IMR-90 (cell line): ENCODE data around the gene FRMD4B. TPM values are rescaled to one million over a fixed set of nuclear protein-coding genes. Genes with fewer than 3 reads are reported as not detected.

Experiments used
- ATAC-seq: fragments of 200-7000 bp; cut with Tn5 transposase; 2 replicates; pipeline ENCODE4 v1.9.1; 2020; ENCODE audit warnings: low read depth, mild to moderate bottlenecking, moderate library complexity
- BruUV-seq: library from RNA; stranded (reverse); fragments of 400-500 nt; replicated peaks from 2 replicates; lab custom pipeline; 2021; lab: Mats Ljungman, UMichigan
- CTCF ChIA-PET: fragments of 300-600 bp; formaldehyde crosslinking; extraction: SDS; loops from one replicate; lab custom pipeline; 2021; ENCODE audit warnings: antibody characterized with exemption; lab: Yijun Ruan, JAX
- POLR2A ChIA-PET: fragments of 300-600 bp; sonication (Branson Sonifier 250); formaldehyde crosslinking; loops from one replicate; lab custom pipeline; 2022; ENCODE audit warnings: antibody characterized with exemption; ENCODE audit not compliant: unreplicated experiment; lab: Charles Lee
- DNase-seq: peaks from one replicate; pipeline ENCODE4 v3.0.0; 2013
- H2AFZ ChIP-seq: replicated peaks from 2 replicates; pipeline ENCODE3; 2013; ENCODE audit warnings: low read length, mild to moderate bottlenecking; ENCODE audit not compliant: poor library complexity
- H2AK5ac ChIP-seq: 2 replicates; pipeline ENCODE4 v1.6.1; 2013; ENCODE audit warnings: low read depth, low read length, inconsistent platforms
- H2AK9ac ChIP-seq: replicated peaks from 2 replicates; pipeline ENCODE3; 2013; ENCODE audit warnings: mild to moderate bottlenecking, low read depth, low read length, moderate library complexity; ENCODE audit not compliant: poor library complexity
- H2BK120ac ChIP-seq: 2 replicates; pipeline ENCODE4 v1.6.1; 2013; ENCODE audit warnings: low read depth, low read length, inconsistent platforms
- H2BK15ac ChIP-seq: 3 replicates; pipeline ENCODE4 v1.6.1; 2013; ENCODE audit warnings: low read depth, low read length, inconsistent platforms
- H2BK20ac ChIP-seq: 2 replicates; pipeline ENCODE4 v1.6.1; 2013; ENCODE audit warnings: low read depth, mild to moderate bottlenecking, inconsistent platforms, low read length, moderate library complexity
- H2BK5ac ChIP-seq: 2 replicates; pipeline ENCODE4 v1.6.1; 2013; ENCODE audit warnings: mild to moderate bottlenecking, low read depth, low read length, inconsistent platforms; ENCODE audit not compliant: poor library complexity, severe bottlenecking
- H3K14ac ChIP-seq: replicated peaks from 2 replicates; pipeline ENCODE4 v1.6.1; 2013; ENCODE audit warnings: low read depth, low read length, inconsistent platforms
- H3K18ac ChIP-seq: 2 replicates; pipeline ENCODE4 v1.6.1; 2013; ENCODE audit warnings: low read depth, low read length, control low read depth
- H3K23ac ChIP-seq: 2 replicates; pipeline ENCODE4 v1.6.1; 2013; ENCODE audit warnings: low read depth, low read length, inconsistent platforms
- H3K27ac ChIP-seq: 2 replicates; pipeline ENCODE4 v1.5.1; 2013; ENCODE audit warnings: mild to moderate bottlenecking, control low read depth, low read length; ENCODE audit not compliant: insufficient read depth
- H3K27me3 ChIP-seq: 2 replicates; pipeline ENCODE4 v1.6.1; 2013; ENCODE audit warnings: low read length; ENCODE audit not compliant: control insufficient read depth, insufficient read depth
- H3K36me3 ChIP-seq: 2 replicates; pipeline ENCODE4 v1.6.1; 2013; ENCODE audit warnings: low read length, mixed read lengths; ENCODE audit not compliant: control insufficient read depth, insufficient read depth
- H3K4ac ChIP-seq: 2 replicates; pipeline ENCODE4 v1.6.1; 2013; ENCODE audit warnings: low read depth, low read length, inconsistent platforms
- H3K4me1 ChIP-seq: 2 replicates; pipeline ENCODE4 v1.6.1; 2013; ENCODE audit warnings: low read length, mixed read lengths; ENCODE audit not compliant: control insufficient read depth, insufficient read depth
- H3K4me2 ChIP-seq: 2 replicates; pipeline ENCODE4 v1.6.1; 2013; ENCODE audit warnings: low read depth, mild to moderate bottlenecking, control low read depth, low read length, moderate library complexity
- H3K4me3 ChIP-seq: 2 replicates; pipeline ENCODE4 v1.5.1; 2013; ENCODE audit warnings: low read depth, mild to moderate bottlenecking, control low read depth, low read length, moderate library complexity; ENCODE audit not compliant: insufficient read depth
- H3K56ac ChIP-seq: 2 replicates; pipeline ENCODE4 v1.6.1; 2013; ENCODE audit warnings: low read length, inconsistent platforms; ENCODE audit not compliant: insufficient read depth; ENCODE audit errors: extremely low read depth
- H3K79me1 ChIP-seq, 2 experiments: 2 replicates each; pipeline ENCODE4 v1.6.1; 2013; ENCODE audit warnings: low read length in 2 of 2, inconsistent platforms in 1 of 2, low read depth in 1 of 2
- H3K9ac ChIP-seq: 2 replicates; pipeline ENCODE4 v1.6.1; 2013; ENCODE audit warnings: low read depth, low read length, control low read depth
- H3K9me1 ChIP-seq: 2 replicates; pipeline ENCODE4 v1.6.1; 2013; ENCODE audit warnings: low read length, inconsistent platforms; ENCODE audit not compliant: insufficient read depth
- H3K9me3 ChIP-seq: 2 replicates; pipeline ENCODE4 v1.6.1; 2013; ENCODE audit warnings: low read length; ENCODE audit not compliant: control insufficient read depth, insufficient read depth
- H4K20me1 ChIP-seq: 2 replicates; pipeline ENCODE4 v1.6.1; 2013; ENCODE audit warnings: low read length, inconsistent platforms; ENCODE audit not compliant: insufficient read depth
- H4K5ac ChIP-seq: 2 replicates; pipeline ENCODE4 v1.6.1; 2013; ENCODE audit warnings: mild to moderate bottlenecking, low read depth, low read length, control low read depth
- H4K8ac ChIP-seq, 2 experiments: 2 replicates each; pipeline ENCODE4 v1.6.1; 2013; ENCODE audit warnings: low read depth in 2 of 2, low read length in 2 of 2, control low read depth in 1 of 2, inconsistent platforms in 1 of 2
- H4K91ac ChIP-seq: 2 replicates; pipeline ENCODE4 v1.6.1; 2013; ENCODE audit warnings: low read depth, low read length, inconsistent platforms; ENCODE audit not compliant: insufficient read depth
- BHLHE40 ChIP-seq: fragments of 150-350 bp; IDR thresholded peaks from 2 replicates; pipeline ENCODE4 v1.6.1; 2016; ENCODE audit warnings: mild to moderate bottlenecking, low read depth, low read length
- CHD1 ChIP-seq: IDR thresholded peaks from 2 replicates; pipeline ENCODE4 v1.6.1; 2012; ENCODE audit warnings: low read depth, low read length, improper control_type of control experiment
- FOS ChIP-seq: fragments of 150-350 bp; IDR thresholded peaks from 2 replicates; pipeline ENCODE4 v1.6.1; 2016; ENCODE audit warnings: low read depth, low read length
- MAZ ChIP-seq: IDR thresholded peaks from 2 replicates; pipeline ENCODE4 v1.6.1; 2012; ENCODE audit warnings: low read depth, mild to moderate bottlenecking, low read length, improper control_type of control experiment, moderate library complexity, borderline replicate concordance
- MXI1 ChIP-seq: IDR thresholded peaks from 2 replicates; pipeline ENCODE4 v1.6.1; 2012; ENCODE audit warnings: low read depth, mild to moderate bottlenecking, low read length, moderate library complexity, borderline replicate concordance
- RAD21 ChIP-seq: IDR thresholded peaks from 2 replicates; pipeline ENCODE4 v1.6.1; 2012; ENCODE audit warnings: low read length, improper control_type of control experiment
- RCOR1 ChIP-seq: IDR thresholded peaks from 2 replicates; pipeline ENCODE4 v1.6.1; 2012; ENCODE audit warnings: mild to moderate bottlenecking, low read length, improper control_type of control experiment; ENCODE audit not compliant: insufficient replicate concordance
- RFX5 ChIP-seq: IDR thresholded peaks from 2 replicates; pipeline ENCODE4 v1.8.0; 2012; ENCODE audit warnings: low read depth, mild to moderate bottlenecking, low read length, moderate library complexity
- SMC3 ChIP-seq: fragments of 150-350 bp; IDR thresholded peaks from 2 replicates; pipeline ENCODE4 v1.6.1; 2016; ENCODE audit warnings: low read depth, mild to moderate bottlenecking, antibody characterized with exemption, low read length, moderate library complexity
- whole genome bisulfite sequencing, 2 experiments: methylation state at CpG; one replicate each; pipeline versions ENCODE4 v1.1.5 to v1.1.7; 2013; ENCODE audit warnings: missing lambda C conversion rate in 2 of 2; ENCODE audit not compliant: insufficient read length in 1 of 2; ENCODE audit errors: extremely low coverage in 2 of 2; 5-methylcytosine and 5-hydroxymethylcytosine counted together
- dilution Hi-C: fragments of 300-500 bp; cut with HindIII; formaldehyde crosslinking; loops from one replicate; pipeline ENCODE4 v1.14.3; 2018; ENCODE audit warnings: low sequenced_read_pairs; ENCODE audit not compliant: unreplicated experiment
- in situ Hi-C: fragments of 300-500 bp; cut with MboI; formaldehyde crosslinking; loops from 3 replicates; pipeline ENCODE4 v1.14.3; 2019; ENCODE audit warnings: low sequenced_read_pairs, inconsistent platforms, mixed read lengths
- intact Hi-C: fragments of 100-400 bp; cut with micrococcal nuclease; formaldehyde crosslinking; loops from 2 replicates; pipeline ENCODE4 v1.10.0; 2022
- polyA plus RNA-seq, 3 experiments: library from polyadenylated mRNA; depleted of rRNA; stranded (reverse); fragments of >200 nt; gene quantifications; 2 replicates each; pipeline ENCODE4 v1.2.3, GENCODE V29; 2012; ENCODE audit warnings: low replicate concordance in 1 of 3
- total RNA-seq: library from RNA; depleted of rRNA; stranded (reverse); fragments of >200 nt; gene quantifications from 2 replicates; pipeline ENCODE4 v1.2.3, GENCODE V29; 2012
- TF ChIP-seq, protein P1 (sequence below): fragments of 150-350 bp; IDR thresholded peaks from 2 replicates; pipeline ENCODE4 v1.6.1; 2017; ENCODE audit warnings: mild to moderate bottlenecking, antibody characterized with exemption, low read length, low read depth

Gene FRMD4B
- total and polyA plus RNA-seq, 2 of the 4 experiments (the other 2 are of a cell fraction): 0.14 to 0.36 TPM

GRCh38 chr3:69419276-69419675, 33.4 kb upstream of the FRMD4B start:
- Histone ChIP-seq H3K4me1 (no peaks in the 10 kb centered on the region), H3K18ac (no peak overlapping the region), H3K4me2 (no peak overlapping the region), H3K36me3 (no peaks in the 10 kb centered on the region), H2BK120ac (no peak overlapping the region), H4K5ac (no peak overlapping the region), H4K91ac (no peak overlapping the region), H3K9me1 (no peaks in the 10 kb centered on the region), H4K20me1 (no peaks in the 10 kb centered on the region), H3K9ac (no peak overlapping the region), H3K27me3 (no peaks in the 10 kb centered on the region), H2AFZ (no peak overlapping the region), H3K79me1 (no peaks in the 10 kb centered on the region), H3K9me3 (no peaks in the 10 kb centered on the region), H3K23ac (no peak overlapping the region), H2AK5ac (no peak overlapping the region), H2BK20ac (no peak overlapping the region), H2AK9ac (no peak overlapping the region), H2BK15ac (no peak overlapping the region), H3K56ac (no peak overlapping the region), H3K27ac (no peak overlapping the region), H4K8ac (no peak overlapping the region), H3K4me3 (no peak overlapping the region), H3K14ac (no peak overlapping the region), H3K4ac (no peak overlapping the region), H2BK5ac (no peak overlapping the region)
- DNase-seq (no peak), ATAC-seq (no peak)
- TF ChIP-seq MAZ (no peak), FOS (no peak), RAD21 (no peak), RFX5 (no peak), RCOR1 (no peak), CHD1 (no peak), MXI1 (no peak), SMC3 (no peak), BHLHE40 (no peak)
- TF ChIP-seq, protein P1, sequence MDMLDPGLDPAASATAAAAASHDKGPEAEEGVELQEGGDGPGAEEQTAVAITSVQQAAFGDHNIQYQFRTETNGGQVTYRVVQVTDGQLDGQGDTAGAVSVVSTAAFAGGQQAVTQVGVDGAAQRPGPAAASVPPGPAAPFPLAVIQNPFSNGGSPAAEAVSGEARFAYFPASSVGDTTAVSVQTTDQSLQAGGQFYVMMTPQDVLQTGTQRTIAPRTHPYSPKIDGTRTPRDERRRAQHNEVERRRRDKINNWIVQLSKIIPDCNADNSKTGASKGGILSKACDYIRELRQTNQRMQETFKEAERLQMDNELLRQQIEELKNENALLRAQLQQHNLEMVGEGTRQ: no peak
- in situ Hi-C loops (no loop called here), intact Hi-C loops (no loop called here), dilution Hi-C loops (no loop called here)
- CTCF ChIA-PET: no interaction called here
- no CpG with 5 or more reads among the region's 3 CpGs for WGBS, 2 experiments
- no TSS peak for BruUV-seq
- POLR2A ChIA-PET: no interaction called here
